ENCODE measurements around the gene GSG1L.
"Not testable (repeated sequence)": the region's sequence is repeated elsewhere in the genome, so short reads cannot be mapped to it uniquely, and the experiment has no call there.

Gene GSG1L

DNA sequence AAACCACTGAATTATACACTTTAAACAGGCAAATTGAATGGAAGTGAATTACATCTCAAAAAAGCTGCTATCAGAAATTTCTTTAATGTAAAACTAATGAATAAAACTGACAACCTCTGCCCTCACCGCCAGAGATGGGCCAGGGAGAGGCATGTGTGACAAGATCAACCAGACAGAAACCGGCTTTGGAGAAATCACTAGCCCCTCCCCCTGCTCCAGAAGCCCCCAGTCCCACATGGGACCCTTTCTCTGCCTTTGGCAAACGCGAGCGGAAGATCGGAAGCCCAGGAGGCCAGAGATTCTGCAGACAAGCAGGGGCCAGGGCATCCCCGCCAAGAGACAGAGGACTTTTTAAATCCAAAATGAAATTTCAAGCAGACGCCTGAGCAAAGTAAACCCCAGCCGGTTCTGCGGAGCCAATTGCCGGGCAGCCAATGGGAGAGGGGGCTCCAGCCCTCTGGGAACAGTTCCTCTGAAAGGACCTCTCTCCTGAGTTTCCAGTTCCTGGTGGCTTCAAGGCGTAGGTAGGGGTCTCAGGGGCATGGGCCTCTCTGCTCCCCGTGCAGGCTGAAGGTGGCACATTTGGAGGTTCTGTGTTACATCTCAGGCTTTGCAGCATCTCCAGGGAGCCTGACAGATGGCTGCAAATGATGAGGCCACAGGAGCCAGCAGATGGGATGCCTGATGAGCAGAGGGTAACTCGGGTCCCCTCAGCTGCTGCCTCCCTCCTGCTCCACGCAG lies 118.1 kb downstream of the GSG1L start:
- no peak for DNase-seq

GRCh38 chr16:27943766-27944165 lies 119.7 kb downstream of the GSG1L start:
- no peak for DNase-seq

GRCh38 chr16:27942071-27942470 lies 121.4 kb downstream of the GSG1L start:
- not testable (repeated sequence) for DNase-seq

DNA sequence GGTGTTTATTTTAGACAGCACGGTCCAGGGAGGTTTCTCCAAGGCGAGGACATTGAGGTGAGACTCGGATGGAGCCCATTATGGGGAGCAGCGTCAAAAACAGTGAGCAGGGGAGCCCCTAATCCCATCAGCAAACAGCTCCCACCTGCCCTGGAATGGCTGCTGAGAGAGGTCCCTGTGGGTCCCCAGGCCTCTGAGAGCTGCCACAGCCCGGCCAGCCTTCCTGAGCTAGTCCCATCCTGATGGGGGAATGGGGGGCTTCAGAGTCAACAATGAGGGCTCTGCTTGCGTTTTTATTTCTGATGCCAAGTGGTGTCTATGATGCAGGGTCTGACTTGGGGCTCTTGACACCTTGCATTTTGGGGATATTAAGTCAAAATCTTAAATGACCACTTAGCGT lies 128.4 kb downstream of the GSG1L start:
- no peak for DNase-seq

DNA sequence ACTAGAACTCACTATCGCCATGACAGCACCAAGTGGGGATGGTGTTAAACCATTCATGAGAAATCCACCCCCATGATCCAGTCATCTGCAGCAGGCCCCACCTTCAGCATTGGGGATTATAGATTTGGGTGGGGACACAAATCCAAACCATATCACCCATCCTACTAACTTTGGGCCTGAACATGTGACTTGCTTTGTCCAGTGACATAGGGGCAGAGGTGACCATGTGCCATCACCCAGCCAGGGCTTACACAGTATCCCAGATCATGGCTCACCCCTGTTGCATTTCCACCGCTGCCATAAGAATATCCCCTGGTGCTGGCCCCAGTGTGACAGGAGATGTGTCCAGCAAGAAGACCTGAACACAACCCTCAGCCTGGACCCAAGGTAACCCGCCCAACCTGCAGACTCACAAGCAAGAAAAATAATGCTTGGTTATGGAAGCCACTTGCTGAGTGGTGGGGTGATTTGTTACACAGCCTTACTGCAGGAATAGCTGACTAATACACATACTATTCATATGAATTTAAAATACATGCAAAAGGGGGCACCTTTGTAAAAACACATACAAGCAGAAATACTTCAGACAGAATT lies 130.9 kb downstream of the GSG1L start:
- no peak for DNase-seq

DNA sequence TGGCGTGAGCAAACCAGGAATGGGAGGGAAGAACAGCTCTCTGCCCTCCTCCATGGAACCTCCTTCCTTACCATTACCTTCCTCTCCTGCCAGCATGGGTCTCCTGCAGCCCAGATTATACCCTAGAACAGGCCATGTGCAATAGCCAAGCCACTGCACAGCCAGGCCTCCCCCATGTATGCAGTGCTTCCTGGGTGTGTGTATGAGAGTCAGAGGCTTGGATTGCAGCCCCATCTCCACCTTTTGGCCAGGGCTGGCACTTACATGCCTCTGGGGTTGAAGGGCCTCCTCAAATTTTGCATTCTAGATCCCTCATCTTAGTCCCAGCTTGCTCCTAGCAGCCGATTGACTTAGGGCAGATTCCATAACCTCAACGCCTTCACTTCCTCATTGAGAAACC lies 133.7 kb downstream of the GSG1L start:
- DNase-seq: no peak

GRCh38 chr16:27928542-27928941 lies 135.0 kb downstream of the GSG1L start:
- no peak for DNase-seq

GRCh38 chr16:27927266-27927901 lies 136.1 kb downstream of the GSG1L start:
- no peak for DNase-seq

DNA sequence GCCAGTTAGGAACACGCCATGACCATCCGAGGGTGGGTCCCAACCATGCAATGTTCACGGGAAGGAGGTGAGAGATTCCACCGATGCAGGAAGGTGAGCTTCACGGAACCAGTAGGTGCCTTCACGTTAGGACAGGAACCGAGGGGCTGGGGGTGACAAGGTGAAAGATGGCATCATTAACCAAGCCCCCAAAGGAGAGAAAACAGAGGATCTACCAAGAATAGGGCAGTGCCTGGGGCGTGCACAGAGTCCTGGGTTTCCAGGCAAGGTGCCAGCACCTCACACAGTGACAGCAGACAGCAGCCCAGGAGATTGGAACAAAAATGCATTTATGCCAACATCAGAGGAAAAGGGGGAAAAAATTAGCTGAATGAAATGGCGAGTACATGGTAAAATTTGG lies 137.9 kb downstream of the GSG1L start:
- no peak for DNase-seq

- no peak for DNase-seq
These were observed 138.9 kb downstream of the GSG1L start for GRCh38 chr16:27924411-27925118.

DNA sequence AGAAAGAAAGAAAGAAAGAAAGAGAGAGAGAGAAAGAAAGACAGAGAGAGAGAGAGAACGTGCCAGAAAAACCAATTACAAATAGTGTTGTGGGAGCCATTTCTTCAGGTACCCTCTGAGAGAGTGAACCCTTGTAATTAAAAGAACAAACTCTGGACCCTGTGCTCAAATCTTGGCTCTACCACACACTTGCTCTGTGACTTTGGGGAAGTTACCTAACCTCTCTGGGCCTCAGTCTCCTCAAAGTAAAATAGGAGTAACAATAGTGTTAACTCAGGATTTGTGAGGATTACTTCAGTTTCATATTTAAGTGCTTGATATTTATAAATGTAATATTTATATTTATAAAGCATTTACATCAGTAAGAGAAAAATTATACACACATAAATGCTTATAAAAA lies 139.8 kb downstream of the GSG1L start:
- DNase-seq: no peak

DNA sequence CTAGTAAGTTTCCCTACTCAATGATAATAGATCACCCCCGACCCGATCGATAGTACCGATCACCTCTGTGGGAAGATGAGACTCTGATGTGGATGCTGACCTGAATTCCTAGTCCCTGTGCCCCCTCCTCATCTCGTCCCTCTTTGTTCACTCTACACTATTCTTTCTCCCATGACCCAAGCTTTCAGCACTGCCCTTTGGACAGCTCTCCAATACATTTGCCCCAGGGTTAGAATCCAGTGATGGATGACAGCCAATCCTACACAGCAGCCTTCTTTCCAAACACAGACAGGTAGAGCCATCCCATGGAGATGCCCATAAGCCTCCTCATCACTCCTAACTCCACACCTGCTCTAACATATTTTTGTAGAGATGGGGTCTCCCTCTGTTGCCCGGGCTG lies 141.1 kb downstream of the GSG1L start:
- no peak for DNase-seq

GRCh38 chr16:27921134-27921533 lies 142.4 kb downstream of the GSG1L start:
- no peak for DNase-seq

GRCh38 chr16:27920391-27920891 lies 143.1 kb downstream of the GSG1L start:
- DNase-seq: no peak

GRCh38 chr16:27918755-27919154 lies 144.8 kb downstream of the GSG1L start:
- DNase-seq: peak; percentile 5

DNA sequence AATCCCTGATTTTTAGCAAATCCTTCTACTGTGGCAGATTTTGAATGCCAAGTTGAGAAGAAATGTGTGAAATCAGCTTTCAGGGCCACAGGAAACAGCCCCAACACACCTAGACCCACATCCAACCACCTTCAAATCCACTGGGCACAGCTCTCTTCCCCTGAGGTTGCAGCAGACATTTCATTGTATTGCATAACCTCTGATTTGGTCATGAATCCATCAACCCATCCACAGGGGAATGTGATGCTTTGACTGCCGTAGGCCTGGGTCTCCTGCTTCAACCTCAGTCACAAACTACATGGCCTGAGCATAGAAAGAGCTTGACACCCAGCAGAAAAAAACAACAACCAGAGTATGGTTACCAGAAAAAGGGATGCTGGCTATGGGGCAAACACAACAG lies 145.6 kb downstream of the GSG1L start:
- DNase-seq: no peak

DNA sequence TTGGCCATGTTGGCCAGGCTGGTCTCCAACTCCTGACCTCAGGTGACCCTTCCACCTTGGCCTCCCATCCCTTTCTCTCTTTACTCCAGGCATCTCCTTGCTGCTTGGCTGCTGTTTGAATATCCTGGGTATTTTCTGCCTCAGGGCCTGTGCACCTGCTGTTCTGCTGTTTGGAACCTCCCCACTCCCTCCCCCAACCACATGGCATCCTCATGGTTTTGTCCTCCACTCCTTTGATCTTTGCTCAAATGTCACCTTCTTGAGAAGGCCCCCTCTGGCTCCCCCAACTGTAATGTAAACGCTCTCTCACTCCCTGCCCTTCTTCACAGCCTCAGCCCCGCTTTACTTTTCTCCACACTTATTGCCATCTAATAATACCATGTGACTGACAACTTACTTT lies 152.0 kb downstream of the GSG1L start:
- DNase-seq: no peak

GRCh38 chr16:27907457-27907972 lies 156.0 kb downstream of the GSG1L start:
- no peak for DNase-seq

DNA sequence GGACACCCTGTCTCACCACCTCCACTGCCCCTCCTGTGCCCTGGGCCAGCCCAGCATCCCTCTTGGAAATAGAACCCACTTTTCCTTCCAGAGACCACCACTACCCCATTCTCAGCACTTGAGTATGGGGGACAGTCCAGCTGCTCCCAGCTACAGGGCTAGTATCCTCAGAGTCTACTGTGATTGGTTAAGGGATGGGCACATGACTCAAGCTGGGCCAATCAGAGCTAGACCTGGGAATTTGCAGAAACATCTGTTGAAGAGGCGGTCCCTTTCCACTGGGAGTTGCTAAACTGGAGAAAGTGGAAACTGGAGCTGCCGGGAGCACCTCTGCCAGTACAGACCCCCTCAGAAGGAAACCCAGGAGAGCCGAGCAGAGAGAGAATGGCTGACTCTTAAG lies 156.6 kb downstream of the GSG1L start:
- DNase-seq: no peak

GRCh38 chr16:27903046-27903655 lies 160.4 kb downstream of the GSG1L start:
- DNase-seq: no peak

DNA sequence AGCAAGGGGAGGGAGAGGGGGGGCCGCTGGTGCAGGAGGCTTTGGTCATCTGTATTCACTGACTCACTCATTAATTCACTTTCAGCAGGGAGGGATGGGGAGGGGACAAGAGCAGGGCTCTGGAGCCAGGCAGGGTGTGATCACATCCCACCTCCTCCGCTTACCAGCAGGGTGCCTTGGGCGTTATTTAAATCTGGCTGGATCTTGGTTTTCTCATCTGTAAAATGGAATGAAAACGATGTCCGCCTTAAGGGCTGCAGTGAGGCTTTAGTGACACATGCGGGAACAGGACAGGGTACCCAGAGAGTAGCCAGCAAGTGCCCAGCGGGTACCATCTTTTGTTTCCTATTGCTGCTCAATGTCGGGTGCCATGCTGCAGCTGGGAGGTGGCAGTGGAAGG lies 161.0 kb downstream of the GSG1L start:
- DNase-seq: no peak

GRCh38 chr16:27901956-27902355 lies 161.6 kb downstream of the GSG1L start:
- DNase-seq: no peak

GRCh38 chr16:27899736-27900135 lies 163.8 kb downstream of the GSG1L start:
- DNase-seq: no peak
